H9 (cell line): Measurements from ENCODE around the gene VGLL1. TPM values are rescaled to one million over a fixed set of nuclear protein-coding genes. Genes with fewer than 3 reads are reported as not detected.

Experiments
- DNase-seq: peaks from one replicate; pipeline ENCODE4 v3.0.0-alpha.2; 2017
- H2AFZ ChIP-seq: one replicate; pipeline ENCODE4 v1.6.1; 2013; ENCODE audit warnings: mild to moderate bottlenecking, low read length, control low read depth, moderate library complexity
- H2AK5ac ChIP-seq: 2 replicates; pipeline ENCODE4 v1.6.1; 2013; ENCODE audit warnings: low read length, control low read depth, mixed read lengths; ENCODE audit not compliant: insufficient read length
- H2BK120ac ChIP-seq: one replicate; pipeline ENCODE4 v1.6.1; 2013; ENCODE audit warnings: low read depth, mild to moderate bottlenecking, low read length, control low read depth, inconsistent platforms; ENCODE audit not compliant: poor library complexity, severe bottlenecking
- H2BK12ac ChIP-seq: 2 replicates; pipeline ENCODE4 v1.6.1; 2013; ENCODE audit warnings: low read length, control low read depth, mixed read lengths, low read depth; ENCODE audit not compliant: insufficient read length
- H2BK15ac ChIP-seq: 2 replicates; pipeline ENCODE4 v1.6.1; 2013; ENCODE audit warnings: low read depth, low read length, control low read depth
- H2BK20ac ChIP-seq: one replicate; pipeline ENCODE4 v1.6.1; 2013; ENCODE audit warnings: low read depth, mild to moderate bottlenecking, low read length, control low read depth, inconsistent platforms; ENCODE audit not compliant: poor library complexity, severe bottlenecking
- H2BK5ac ChIP-seq: 2 replicates; pipeline ENCODE4 v1.6.1; 2013; ENCODE audit warnings: low read length, control low read depth, mixed read lengths; ENCODE audit not compliant: insufficient read length
- H3K14ac ChIP-seq: 2 replicates; pipeline ENCODE4 v1.6.1; 2013; ENCODE audit warnings: low read length, control low read depth; ENCODE audit not compliant: insufficient read depth
- H3K18ac ChIP-seq: 2 replicates; pipeline ENCODE4 v1.6.1; 2013; ENCODE audit warnings: low read depth, mild to moderate bottlenecking, mixed read lengths, low read length, control low read depth; ENCODE audit not compliant: insufficient read length
- H3K23ac ChIP-seq: 2 replicates; pipeline ENCODE4 v1.6.1; 2013; ENCODE audit warnings: low read length, control low read depth, mixed read lengths, low read depth; ENCODE audit not compliant: insufficient read length
- H3K23me2 ChIP-seq: 2 replicates; pipeline ENCODE4 v1.6.1; 2013; ENCODE audit warnings: low read depth, mild to moderate bottlenecking, mixed read lengths, low read length, control low read depth; ENCODE audit not compliant: insufficient read length, poor library complexity, severe bottlenecking
- H3K27ac ChIP-seq: 2 replicates; pipeline ENCODE4 v1.5.1; 2013; ENCODE audit warnings: low read length, control low read depth, mixed read lengths, low read depth; ENCODE audit not compliant: insufficient read length
- H3K27me3 ChIP-seq: 2 replicates; pipeline ENCODE4 v1.6.1; 2013; ENCODE audit warnings: low read length, control low read depth, inconsistent platforms; ENCODE audit not compliant: insufficient read depth
- H3K4ac ChIP-seq: 2 replicates; pipeline ENCODE4 v1.6.1; 2013; ENCODE audit warnings: low read depth, mild to moderate bottlenecking, control low read depth, inconsistent platforms, low read length, moderate library complexity
- H3K4me1 ChIP-seq: 2 replicates; pipeline ENCODE4 v1.6.1; 2013; ENCODE audit warnings: low read length, control low read depth, inconsistent platforms; ENCODE audit not compliant: insufficient read depth
- H3K4me2 ChIP-seq: 2 replicates; pipeline ENCODE4 v1.6.1; 2013; ENCODE audit warnings: low read length, control low read depth, mixed read lengths; ENCODE audit not compliant: insufficient read length, insufficient read depth
- H3K56ac ChIP-seq: 2 replicates; pipeline ENCODE4 v1.6.1; 2013; ENCODE audit warnings: low read depth, mild to moderate bottlenecking, mixed read lengths, low read length, control low read depth; ENCODE audit not compliant: insufficient read length
- H3K79me1 ChIP-seq: 2 replicates; pipeline ENCODE4 v1.6.1; 2013; ENCODE audit warnings: low read depth, mild to moderate bottlenecking, moderate library complexity, low read length, control low read depth, inconsistent platforms; ENCODE audit not compliant: insufficient read depth, poor library complexity, severe bottlenecking
- H3K79me2 ChIP-seq: 2 replicates; pipeline ENCODE4 v1.6.1; 2013; ENCODE audit warnings: low read length, control low read depth, inconsistent platforms; ENCODE audit not compliant: insufficient read depth
- H3K9ac ChIP-seq: 2 replicates; pipeline ENCODE4 v1.6.1; 2013; ENCODE audit warnings: low read length, control low read depth, mixed read lengths; ENCODE audit not compliant: insufficient read length; ENCODE audit errors: extremely low read depth
- H3K9me3 ChIP-seq: one replicate; pipeline ENCODE4 v1.6.1; 2013; ENCODE audit warnings: low read depth, low read length, inconsistent platforms; ENCODE audit not compliant: control insufficient read depth
- H3T11ph ChIP-seq: one replicate; pipeline ENCODE4 v1.6.1; 2013; ENCODE audit warnings: mild to moderate bottlenecking, low read length, control low read depth, inconsistent platforms
- H4K20me1 ChIP-seq: one replicate; pipeline ENCODE4 v1.6.1; 2013; ENCODE audit not compliant: control insufficient read depth, insufficient read length, insufficient read depth
- H4K5ac ChIP-seq: 2 replicates; pipeline ENCODE4 v1.6.1; 2013; ENCODE audit warnings: low read depth, mild to moderate bottlenecking, mixed read lengths, low read length, control low read depth; ENCODE audit not compliant: insufficient read length
- H4K8ac ChIP-seq: replicated peaks from 2 replicates; pipeline ENCODE4 v1.6.1; 2013; ENCODE audit warnings: low read length, control low read depth, mixed read lengths, low read depth; ENCODE audit not compliant: insufficient read length
- H4K91ac ChIP-seq: 2 replicates; pipeline ENCODE4 v1.6.1; 2013; ENCODE audit warnings: low read depth, mild to moderate bottlenecking, moderate library complexity, mixed read lengths, low read length, control low read depth; ENCODE audit not compliant: insufficient read length
- H3K27ac Mint-ChIP-seq, 3 experiments: 2 replicates in 2 of 3; 3 replicates in 1 of 3; pipeline ENCODE4 v1.8.0; 2020 to 2021; ENCODE audit warnings: mixed read lengths in 3 of 3, mild to moderate bottlenecking in 1 of 3, moderate library complexity in 1 of 3
- H3K27me3 Mint-ChIP-seq: 2 replicates; pipeline ENCODE4 v1.8.0; 2021; ENCODE audit warnings: low read depth, mild to moderate bottlenecking, moderate library complexity, mixed read lengths
- H3K36me3 Mint-ChIP-seq, 3 experiments: 2 replicates in 2 of 3; 3 replicates in 1 of 3; pipeline ENCODE4 v1.8.0; 2020 to 2021; ENCODE audit warnings: low read depth in 3 of 3, mixed read lengths in 3 of 3; ENCODE audit not compliant: insufficient read depth in 1 of 3
- H3K4me1 Mint-ChIP-seq, 2 experiments: 2 replicates each; pipeline ENCODE4 v1.8.0; 2020; ENCODE audit warnings: mixed read lengths in 2 of 2
- H3K4me3 Mint-ChIP-seq, 2 experiments: 2 replicates in 1 of 2; 3 replicates in 1 of 2; pipeline ENCODE4 v1.8.0; 2020 to 2021; ENCODE audit warnings: mild to moderate bottlenecking in 2 of 2, mixed read lengths in 2 of 2, moderate library complexity in 1 of 2
- H3K9me3 Mint-ChIP-seq, 2 experiments: 2 replicates in 1 of 2; 3 replicates in 1 of 2; pipeline ENCODE4 v1.8.0; 2020; ENCODE audit warnings: mild to moderate bottlenecking in 2 of 2, mixed read lengths in 2 of 2, moderate library complexity in 1 of 2
- CTCF ChIP-seq: fragments of 200-600 bp; sonication (generic); conservative IDR thresholded peaks from 3 replicates; pipeline ENCODE4 v1.8.0; 2021; ENCODE audit warnings: antibody characterized with exemption, mild to moderate bottlenecking
- WGBS: extraction: QIAGEN DNeasy Blood & Tissue Kit; methylation state at CpG from one replicate; pipeline ENCODE4 v1.1.7; 2013; ENCODE audit warnings: missing lambda C conversion rate, low lambda C conversion rate, mixed read lengths; ENCODE audit not compliant: insufficient read length; ENCODE audit errors: extremely low coverage; 5-methylcytosine and 5-hydroxymethylcytosine counted together
- total RNA-seq: library from RNA; stranded (reverse); gene quantifications from 2 replicates; pipeline ENCODE4 v1.2.1, GENCODE V29; 2021

VGLL1 gene
- total RNA-seq, 1 experiment from 2014 or later: not detected

- H4K5ac ChIP-seq: no peak overlapping the region
- Mint-ChIP-seq H3K9me3 (peaks cover 48 to 55% of the 10 kb centered on the region in 2 experiments), H3K36me3 (peaks cover 0 to 6% (median 1%) of the 10 kb centered on the region in 3 experiments; a peak in 3 of 7 replicates), H3K4me1 (peaks cover 0 to 8% of the 10 kb centered on the region in 2 experiments; a peak in 1 of 4 replicates), H3K27ac (no peak overlapping the region), H3K4me3 (no peak overlapping the region), H3K27me3 (peaks cover 4% of the 10 kb centered on the region)
- no peaks in the 10 kb centered on the region for H4K20me1 ChIP-seq
- no peak overlapping the region for H3K4me2 ChIP-seq
- DNase-seq: no peak
- no peaks in the 10 kb centered on the region for H3K79me1 ChIP-seq
- no peak overlapping the region for H3K9ac ChIP-seq
- H2BK5ac ChIP-seq: no peak overlapping the region
- no peaks in the 10 kb centered on the region for H3K23me2 ChIP-seq
- TF ChIP-seq CTCF: no peak
- no peak overlapping the region for H2BK15ac ChIP-seq
- no peak overlapping the region for H2BK20ac ChIP-seq
- H3K27me3 ChIP-seq: no peaks in the 10 kb centered on the region
- H3K56ac ChIP-seq: no peak overlapping the region
- no peak overlapping the region for H2AK5ac ChIP-seq
- no peak overlapping the region for H3T11ph ChIP-seq
- peaks cover 30% of the 10 kb centered on the region for H3K9me3 ChIP-seq
- no peaks in the 10 kb centered on the region for H3K79me2 ChIP-seq
- H2AFZ ChIP-seq: no peak overlapping the region
- no peak overlapping the region for H3K23ac ChIP-seq
- H3K4me1 ChIP-seq: no peaks in the 10 kb centered on the region
- H3K18ac ChIP-seq: no peak overlapping the region
- WGBS: no CpG with 5 or more reads among the region's 2 CpGs
- H2BK120ac ChIP-seq: no peak overlapping the region
- H4K8ac ChIP-seq: no peak overlapping the region
- no peak overlapping the region for H2BK12ac ChIP-seq
- H3K4ac ChIP-seq: no peak overlapping the region
- H3K14ac ChIP-seq: no peak overlapping the region
- H4K91ac ChIP-seq: no peak overlapping the region
- no peak overlapping the region for H3K27ac ChIP-seq
These were observed 6.0 kb upstream of the VGLL1 start for GRCh38 chrX:136525738-136526606.
